H7 (cell line): Measurements from ENCODE around the gene MDM2. TPM values are rescaled to one million over a fixed set of nuclear protein-coding genes. Genes with fewer than 3 reads are reported as not detected.

Experiments
- DNase-seq: peaks from one replicate; pipeline ENCODE4 v3.0.0; 2012
- H3K27me3 ChIP-seq: 2 replicates; pipeline ENCODE4 v1.6.0; 2011; ENCODE audit warnings: mild to moderate bottlenecking, low read length; ENCODE audit not compliant: control insufficient read depth, insufficient read depth
- H3K36me3 ChIP-seq: replicated peaks from 2 replicates; pipeline ENCODE4 v1.5.1; 2011; ENCODE audit warnings: low read length; ENCODE audit not compliant: control insufficient read depth, insufficient read depth
- H3K4me3 ChIP-seq: 2 replicates; pipeline ENCODE4 v1.5.1; 2011; ENCODE audit warnings: low read depth, mild to moderate bottlenecking, control low read depth, low read length, moderate library complexity; ENCODE audit not compliant: insufficient read depth
- total RNA-seq: library from RNA; depleted of rRNA; stranded (reverse); fragments of >200 nt; shearing (Covaris generic); gene quantifications from 2 replicates; pipeline ENCODE4 v1.2.3, GENCODE V29; 2014

Gene MDM2
- total RNA-seq, 1 experiment from 2014 or later = 40.6 TPM

GRCh38 chr12:68775121-68775630, 32.8 kb upstream of the MDM2 start:
- Histone ChIP-seq H3K36me3 (no peaks in the 10 kb centered on the region), H3K27me3 (no peaks in the 10 kb centered on the region), H3K4me3 (no peak overlapping the region)
- no peak for DNase-seq

GRCh38 chr12:68776976-68777610, 30.9 kb upstream of the MDM2 start:
- no peaks in the 10 kb centered on the region for H3K27me3 ChIP-seq
- DNase-seq = no peak
- H3K36me3 ChIP-seq = no peaks in the 10 kb centered on the region
- no peak overlapping the region for H3K4me3 ChIP-seq

GRCh38 chr12:68779280-68779679, 28.7 kb upstream of the MDM2 start:
- H3K4me3 ChIP-seq = no peak overlapping the region
- no peak for DNase-seq
- no peaks in the 10 kb centered on the region for H3K27me3 ChIP-seq
- H3K36me3 ChIP-seq = no peaks in the 10 kb centered on the region

GRCh38 chr12:68780731-68781130, 27.2 kb upstream of the MDM2 start:
- DNase-seq = no peak
- Histone ChIP-seq H3K36me3 (no peaks in the 10 kb centered on the region), H3K27me3 (no peaks in the 10 kb centered on the region), H3K4me3 (no peak overlapping the region)

- no peak for DNase-seq
- H3K36me3 ChIP-seq = no peaks in the 10 kb centered on the region
- no peak overlapping the region for H3K4me3 ChIP-seq
- H3K27me3 ChIP-seq = no peaks in the 10 kb centered on the region
Measured at GRCh38 chr12:68781728-68782127, 26.2 kb upstream of the MDM2 start.

GRCh38 chr12:68784015-68784414, 24.0 kb upstream of the MDM2 start:
- H3K36me3 ChIP-seq = no peaks in the 10 kb centered on the region
- DNase-seq = no peak
- H3K27me3 ChIP-seq = no peaks in the 10 kb centered on the region

GRCh38 chr12:68785358-68785757, 22.6 kb upstream of the MDM2 start:
- no peak for DNase-seq
- no peaks in the 10 kb centered on the region for H3K27me3 ChIP-seq
- H3K36me3 ChIP-seq = no peaks in the 10 kb centered on the region
- no peak overlapping the region for H3K4me3 ChIP-seq

More at GRCh38 chr12:68784015-68784414, 24.0 kb upstream of the MDM2 start:
- H3K4me3 ChIP-seq = no peak overlapping the region

GRCh38 chr12:68785823-68786222, 22.2 kb upstream of the MDM2 start:
- H3K4me3 ChIP-seq = no peak overlapping the region
- DNase-seq = no peak
- H3K36me3 ChIP-seq = no peaks in the 10 kb centered on the region
- no peaks in the 10 kb centered on the region for H3K27me3 ChIP-seq

GRCh38 chr12:68786929-68787328, 21.0 kb upstream of the MDM2 start:
- Histone ChIP-seq H3K27me3 (no peaks in the 10 kb centered on the region), H3K4me3 (no peak overlapping the region), H3K36me3 (no peaks in the 10 kb centered on the region)
- no peak for DNase-seq

GRCh38 chr12:68788554-68789143, 19.3 kb upstream of the MDM2 start:
- H3K36me3 ChIP-seq = no peaks in the 10 kb centered on the region
- no peaks in the 10 kb centered on the region for H3K27me3 ChIP-seq
- no peak for DNase-seq
- H3K4me3 ChIP-seq = no peak overlapping the region

GRCh38 chr12:68789144-68789878, 18.7 kb upstream of the MDM2 start:
- Histone ChIP-seq H3K27me3 (no peaks in the 10 kb centered on the region), H3K36me3 (no peaks in the 10 kb centered on the region), H3K4me3 (no peak overlapping the region)
- no peak for DNase-seq

- Histone ChIP-seq H3K27me3 (no peaks in the 10 kb centered on the region), H3K4me3 (no peak overlapping the region), H3K36me3 (no peaks in the 10 kb centered on the region)
- DNase-seq = no peak
Measured at GRCh38 chr12:68790081-68790951, 17.7 kb upstream of the MDM2 start.

- H3K27me3 ChIP-seq = no peaks in the 10 kb centered on the region
- no peak for DNase-seq
- H3K4me3 ChIP-seq = no peak overlapping the region
- H3K36me3 ChIP-seq = no peaks in the 10 kb centered on the region
Measured at GRCh38 chr12:68790952-68791234, 17.1 kb upstream of the MDM2 start.

GRCh38 chr12:68791897-68792481, 16.0 kb upstream of the MDM2 start:
- H3K36me3 ChIP-seq = no peaks in the 10 kb centered on the region
- DNase-seq = no peak

More at GRCh38 chr12:68791897-68792481, 16.0 kb upstream of the MDM2 start:
- Histone ChIP-seq H3K27me3 (no peaks in the 10 kb centered on the region), H3K4me3 (no peak overlapping the region)
